T-helper 2 cell treated with Interferon-gamma antibody and Interleukin-4, amounts not matched to agents 5 μg/mL and 100 μg/mL, for 36 hours (primary cell): ENCODE data around the gene HHLA2.

Experiments
- DNase-seq: peaks from one replicate; pipeline ENCODE4 v3.0.0; 2021; ENCODE audit warnings: low spot score
- H3K27ac Mint-ChIP-seq: one replicate; pipeline ENCODE4 v1.8.0; 2021; ENCODE audit warnings: mild to moderate bottlenecking, mixed read lengths
- H3K27me3 Mint-ChIP-seq: one replicate; pipeline ENCODE4 v1.8.0; 2021; ENCODE audit warnings: low read depth, mixed read lengths
- H3K36me3 Mint-ChIP-seq: one replicate; pipeline ENCODE4 v1.8.0; 2021; ENCODE audit warnings: low read depth, mixed read lengths
- H3K4me1 Mint-ChIP-seq: one replicate; pipeline ENCODE4 v1.8.0; 2021; ENCODE audit warnings: low read depth, mixed read lengths
- H3K4me3 Mint-ChIP-seq: one replicate; pipeline ENCODE4 v1.8.0; 2022; ENCODE audit warnings: mild to moderate bottlenecking, moderate library complexity, mixed read lengths
- H3K9me3 Mint-ChIP-seq: one replicate; pipeline ENCODE4 v1.8.0; 2021; ENCODE audit warnings: mixed read lengths

The HHLA2 gene

GRCh38 chr3:108403198-108403597 lies 106.8 kb downstream of the HHLA2 start:
- H3K36me3 Mint-ChIP-seq = no peaks in the 10 kb centered on the region
- peaks cover 6% of the 10 kb centered on the region for H3K27me3 Mint-ChIP-seq
- no peak overlapping the region for H3K4me3 Mint-ChIP-seq
- no peak overlapping the region for H3K27ac Mint-ChIP-seq
- H3K9me3 Mint-ChIP-seq = peaks cover 4% of the 10 kb centered on the region
- H3K4me1 Mint-ChIP-seq = peaks cover 5% of the 10 kb centered on the region
- DNase-seq = no peak

GRCh38 chr3:108403686-108404345 lies 107.5 kb downstream of the HHLA2 start:
- H3K4me1 Mint-ChIP-seq = peaks cover 5% of the 10 kb centered on the region

GRCh38 chr3:108404368-108404767 lies 108.0 kb downstream of the HHLA2 start:
- Mint-ChIP-seq H3K4me3 (no peak overlapping the region), H3K9me3 (peaks cover 4% of the 10 kb centered on the region), H3K27ac (no peak overlapping the region), H3K4me1 (peaks cover 5% of the 10 kb centered on the region), H3K36me3 (no peaks in the 10 kb centered on the region), H3K27me3 (no peaks in the 10 kb centered on the region)
- no peak for DNase-seq

More at GRCh38 chr3:108403686-108404345, 107.5 kb downstream of the HHLA2 start:
- no peak for DNase-seq
- Mint-ChIP-seq H3K36me3 (no peaks in the 10 kb centered on the region), H3K27me3 (peaks cover 4% of the 10 kb centered on the region), H3K4me3 (no peak overlapping the region), H3K9me3 (peaks cover 4% of the 10 kb centered on the region), H3K27ac (no peak overlapping the region)

- H3K27me3 Mint-ChIP-seq = peaks cover under 1% of the 10 kb centered on the region
- no peaks in the 10 kb centered on the region for H3K9me3 Mint-ChIP-seq
- no peak for DNase-seq
- H3K4me1 Mint-ChIP-seq = peaks cover 5% of the 10 kb centered on the region
- H3K27ac Mint-ChIP-seq = no peak overlapping the region
- H3K4me3 Mint-ChIP-seq = no peak overlapping the region
- no peaks in the 10 kb centered on the region for H3K36me3 Mint-ChIP-seq
These were observed 109.8 kb downstream of the HHLA2 start for GRCh38 chr3:108406063-108406660.

GRCh38 chr3:108406661-108407206 lies 110.4 kb downstream of the HHLA2 start:
- no peak for DNase-seq
- H3K27ac Mint-ChIP-seq = no peak overlapping the region

GRCh38 chr3:108407886-108408285 lies 111.5 kb downstream of the HHLA2 start:
- no peak overlapping the region for H3K27ac Mint-ChIP-seq
- no peaks in the 10 kb centered on the region for H3K9me3 Mint-ChIP-seq
- H3K4me1 Mint-ChIP-seq = peaks cover 5% of the 10 kb centered on the region
- H3K4me3 Mint-ChIP-seq = no peak overlapping the region
- DNase-seq = no peak
- H3K27me3 Mint-ChIP-seq = peaks cover 5% of the 10 kb centered on the region
- H3K36me3 Mint-ChIP-seq = no peaks in the 10 kb centered on the region

More at GRCh38 chr3:108406661-108407206, 110.4 kb downstream of the HHLA2 start:
- Mint-ChIP-seq H3K4me1 (peaks cover 5% of the 10 kb centered on the region), H3K4me3 (no peak overlapping the region), H3K36me3 (no peaks in the 10 kb centered on the region), H3K9me3 (no peaks in the 10 kb centered on the region), H3K27me3 (peaks cover 5% of the 10 kb centered on the region)

- peaks cover 7% of the 10 kb centered on the region for H3K27me3 Mint-ChIP-seq
- no peaks in the 10 kb centered on the region for H3K36me3 Mint-ChIP-seq
- H3K4me3 Mint-ChIP-seq = no peak overlapping the region
- peaks cover 5% of the 10 kb centered on the region for H3K4me1 Mint-ChIP-seq
- no peak for DNase-seq
- H3K27ac Mint-ChIP-seq = no peak overlapping the region
- no peaks in the 10 kb centered on the region for H3K9me3 Mint-ChIP-seq
These were observed 112.8 kb downstream of the HHLA2 start for GRCh38 chr3:108408883-108409799.

- peaks cover 7% of the 10 kb centered on the region for H3K27me3 Mint-ChIP-seq
- no peaks in the 10 kb centered on the region for H3K36me3 Mint-ChIP-seq
- no peak for DNase-seq
- H3K9me3 Mint-ChIP-seq = no peaks in the 10 kb centered on the region
- H3K4me3 Mint-ChIP-seq = no peak overlapping the region
- no peak overlapping the region for H3K27ac Mint-ChIP-seq
- H3K4me1 Mint-ChIP-seq = peaks cover 5% of the 10 kb centered on the region
These were observed 113.4 kb downstream of the HHLA2 start for GRCh38 chr3:108409800-108410178.

GRCh38 chr3:108410531-108410984 lies 114.2 kb downstream of the HHLA2 start:
- peaks cover 5% of the 10 kb centered on the region for H3K4me1 Mint-ChIP-seq
- H3K4me3 Mint-ChIP-seq = no peak overlapping the region
- H3K9me3 Mint-ChIP-seq = no peaks in the 10 kb centered on the region
- no peak for DNase-seq
- no peaks in the 10 kb centered on the region for H3K36me3 Mint-ChIP-seq
- H3K27ac Mint-ChIP-seq = no peak overlapping the region
- peaks cover 7% of the 10 kb centered on the region for H3K27me3 Mint-ChIP-seq

GRCh38 chr3:108412121-108412750 lies 115.9 kb downstream of the HHLA2 start:
- Mint-ChIP-seq H3K4me3 (no peak overlapping the region), H3K36me3 (no peaks in the 10 kb centered on the region), H3K27ac (no peak overlapping the region), H3K27me3 (peaks cover 10% of the 10 kb centered on the region), H3K9me3 (no peaks in the 10 kb centered on the region), H3K4me1 (peaks cover 3% of the 10 kb centered on the region)
- DNase-seq = no peak

- no peaks in the 10 kb centered on the region for H3K36me3 Mint-ChIP-seq
- no peak for DNase-seq
- no peak overlapping the region for H3K27ac Mint-ChIP-seq
- no peaks in the 10 kb centered on the region for H3K9me3 Mint-ChIP-seq
- no peaks in the 10 kb centered on the region for H3K4me1 Mint-ChIP-seq
- peaks cover 10% of the 10 kb centered on the region for H3K27me3 Mint-ChIP-seq
- H3K4me3 Mint-ChIP-seq = no peak overlapping the region
These were observed 117.7 kb downstream of the HHLA2 start for GRCh38 chr3:108414007-108414406.

GRCh38 chr3:108415661-108416060 lies 119.3 kb downstream of the HHLA2 start:
- H3K4me1 Mint-ChIP-seq = peaks cover 2% of the 10 kb centered on the region
- no peaks in the 10 kb centered on the region for H3K9me3 Mint-ChIP-seq
- H3K27ac Mint-ChIP-seq = no peak overlapping the region
- H3K36me3 Mint-ChIP-seq = no peaks in the 10 kb centered on the region
- no peak for DNase-seq
- no peak overlapping the region for H3K4me3 Mint-ChIP-seq
- H3K27me3 Mint-ChIP-seq = peaks cover 10% of the 10 kb centered on the region

GRCh38 chr3:108416111-108416869 lies 119.9 kb downstream of the HHLA2 start:
- H3K36me3 Mint-ChIP-seq = no peaks in the 10 kb centered on the region
- H3K4me1 Mint-ChIP-seq = peaks cover 2% of the 10 kb centered on the region
- H3K27ac Mint-ChIP-seq = no peak overlapping the region
- no peaks in the 10 kb centered on the region for H3K9me3 Mint-ChIP-seq
- DNase-seq = no peak
- H3K4me3 Mint-ChIP-seq = no peak overlapping the region
- peaks cover 8% of the 10 kb centered on the region for H3K27me3 Mint-ChIP-seq
